Measurements from ENCODE around the gene AZU1.
"Not testable (repeated sequence)": the region's sequence is repeated elsewhere in the genome, so short reads cannot be mapped to it uniquely, and the experiment has no call there.

The AZU1 gene

GRCh38 chr19:831407-832369 is 4.1 kb downstream of the AZU1 start:
- no peak for DNase-seq (ENCODE audit: low read depth in 2 of 2)

DNA sequence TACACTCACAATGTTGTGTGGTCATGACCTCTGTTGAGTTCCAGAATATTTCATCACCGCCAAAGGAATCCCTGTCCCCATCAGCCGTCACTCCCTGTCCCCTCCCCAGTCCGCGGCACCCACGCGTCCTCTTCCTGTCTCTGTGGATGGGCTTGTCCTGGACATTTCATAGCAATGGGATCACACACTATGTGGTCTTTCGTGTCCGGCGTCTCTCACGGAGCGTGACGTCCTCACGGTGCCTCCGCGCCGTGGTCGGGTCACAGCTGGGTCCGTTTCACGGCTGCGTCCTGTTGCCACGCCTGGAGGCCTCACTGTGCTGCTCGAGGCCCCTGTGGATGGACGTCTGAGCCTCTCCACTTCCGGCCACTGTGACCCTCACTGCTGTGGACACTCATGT is 6.6 kb downstream of the AZU1 start:
- no peak for DNase-seq (ENCODE audit: low read depth in 2 of 2)

- no peak for DNase-seq (ENCODE audit: low read depth in 2 of 2)
Observed at GRCh38 chr19:835210-835810, 7.7 kb downstream of the AZU1 start.

GRCh38 chr19:840519-841206 is 13.0 kb downstream of the AZU1 start, which contains the start of gene PRTN3:
PRTN3 (plus strand) TSS chr19:840999; CDS start chr19:841009, 10 bp downstream.
- no peak for DNase-seq (ENCODE audit: low read depth in 2 of 2)

GRCh38 chr19:842802-843179 is 15.2 kb downstream of the AZU1 start:
- not testable (repeated sequence) for DNase-seq (ENCODE audit: low read depth in 2 of 2)

DNA sequence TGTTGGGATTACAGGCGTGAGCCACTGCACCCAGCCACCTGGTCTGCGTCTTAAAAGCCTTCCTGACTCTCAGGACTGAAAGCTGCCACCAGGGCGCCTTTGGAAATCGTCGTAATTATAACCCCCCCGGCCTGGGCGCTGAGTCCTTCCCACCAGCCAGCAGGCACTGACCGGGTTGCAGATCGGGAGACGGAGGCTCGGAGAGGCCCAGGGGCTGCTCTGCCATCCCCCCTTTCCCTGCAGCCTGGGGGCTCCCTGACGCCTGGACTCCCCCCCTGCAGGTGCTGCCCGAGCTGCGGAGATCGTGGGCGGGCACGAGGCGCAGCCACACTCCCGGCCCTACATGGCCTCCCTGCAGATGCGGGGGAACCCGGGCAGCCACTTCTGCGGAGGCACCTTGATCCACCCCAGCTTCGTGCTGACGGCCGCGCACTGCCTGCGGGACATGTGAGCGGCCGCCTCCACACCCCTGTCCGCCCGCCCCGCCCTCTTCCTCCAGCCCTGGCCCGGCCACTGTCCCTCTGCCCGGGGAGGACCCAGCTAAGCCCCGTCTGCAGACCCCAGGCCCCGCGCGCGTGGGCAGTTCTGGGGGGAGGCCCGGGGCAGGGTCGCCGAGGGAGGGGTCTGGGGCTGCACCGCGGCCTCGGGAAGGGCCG is 15.7 kb downstream of the AZU1 start:
- DNase-seq (ENCODE audit: low read depth in 2 of 2), result no peak

DNA sequence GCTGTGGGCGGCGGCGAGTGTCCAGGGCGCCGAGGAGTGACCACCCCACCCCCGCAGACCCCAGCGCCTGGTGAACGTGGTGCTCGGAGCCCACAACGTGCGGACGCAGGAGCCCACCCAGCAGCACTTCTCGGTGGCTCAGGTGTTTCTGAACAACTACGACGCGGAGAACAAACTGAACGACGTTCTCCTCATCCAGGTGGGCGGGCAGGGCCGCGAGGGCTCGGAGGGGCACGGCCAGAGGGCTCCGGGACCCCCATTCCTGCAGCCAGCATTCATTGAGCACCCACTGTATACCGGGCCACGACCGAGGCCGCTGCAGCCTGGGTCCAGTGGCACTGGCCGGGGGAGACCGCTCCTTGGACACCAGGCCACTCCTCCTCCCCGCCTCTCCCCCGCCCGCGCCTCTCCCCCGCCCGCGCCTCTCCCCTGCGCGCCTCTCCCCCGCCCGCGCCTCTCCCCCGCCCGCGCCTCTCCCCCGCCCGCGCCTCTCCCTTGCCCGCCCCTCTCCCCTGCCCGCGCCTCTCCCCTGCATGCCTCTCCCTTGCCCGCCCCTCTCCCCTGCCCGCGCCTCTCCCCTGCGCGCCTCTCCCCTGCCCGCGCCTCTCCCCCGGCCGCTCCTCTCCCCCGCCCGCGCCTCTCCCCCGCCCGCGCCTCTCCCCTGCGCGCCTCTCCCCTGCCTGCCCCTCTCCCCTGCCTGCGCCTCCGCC is 16.4 kb downstream of the AZU1 start:
- no peak for DNase-seq (ENCODE audit: low read depth in 2 of 2)

DNA sequence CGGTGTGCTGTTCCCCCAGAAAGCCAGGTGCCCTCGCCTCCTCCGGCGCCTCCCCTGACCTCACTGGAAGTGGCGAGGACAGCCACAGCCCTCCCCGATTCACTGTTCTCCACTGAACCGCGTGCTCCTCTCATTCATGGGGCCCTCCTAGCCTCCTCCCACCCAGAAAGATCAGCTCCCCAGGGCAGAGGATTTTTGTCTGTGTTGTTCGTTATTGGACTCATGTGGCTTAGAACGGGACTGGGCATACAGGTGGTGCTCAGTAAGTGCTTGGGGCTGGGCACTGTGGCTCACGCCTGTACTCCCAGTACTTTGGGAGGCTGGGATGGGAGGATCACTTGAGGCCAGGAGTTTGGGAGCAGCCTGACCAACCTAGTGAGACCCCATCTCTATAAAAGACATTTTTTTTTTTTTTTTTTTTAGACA is 16.9 kb downstream of the AZU1 start:
- no peak for DNase-seq (ENCODE audit: low read depth in 2 of 2)

DNA sequence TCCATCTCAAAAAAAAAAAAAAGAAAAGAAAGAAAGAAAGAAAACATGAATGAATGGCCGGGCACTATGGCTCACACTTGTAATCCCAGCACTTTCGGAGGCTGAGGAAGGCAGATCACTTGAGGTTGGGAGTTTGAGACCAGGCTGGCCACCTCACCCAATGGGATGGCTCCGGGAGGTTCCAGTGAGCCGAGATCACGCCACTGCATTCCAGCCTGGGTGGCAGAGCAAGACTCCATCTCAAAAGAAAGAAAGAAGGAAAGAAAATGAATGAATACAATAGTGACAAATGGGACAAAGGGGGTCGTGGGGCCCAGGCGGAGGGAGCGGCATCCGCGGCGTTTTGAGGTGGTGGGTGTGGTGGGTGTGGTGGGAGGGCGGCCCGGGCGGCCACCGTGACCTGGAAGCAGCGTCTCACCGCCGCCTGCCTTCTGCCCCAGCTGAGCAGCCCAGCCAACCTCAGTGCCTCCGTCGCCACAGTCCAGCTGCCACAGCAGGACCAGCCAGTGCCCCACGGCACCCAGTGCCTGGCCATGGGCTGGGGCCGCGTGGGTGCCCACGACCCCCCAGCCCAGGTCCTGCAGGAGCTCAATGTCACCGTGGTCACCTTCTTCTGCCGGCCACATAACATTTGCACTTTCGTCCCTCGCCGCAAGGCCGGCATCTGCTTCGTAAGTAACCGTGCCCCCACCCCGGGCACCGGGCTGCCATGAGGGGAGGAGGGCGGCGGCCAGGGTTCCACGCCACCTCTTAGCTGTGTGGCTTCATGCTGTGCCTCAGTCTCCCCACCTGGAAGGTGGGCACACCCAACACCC is 18.3 kb downstream of the AZU1 start:
- DNase-seq (ENCODE audit: low read depth in 2 of 2), result no peak

DNA sequence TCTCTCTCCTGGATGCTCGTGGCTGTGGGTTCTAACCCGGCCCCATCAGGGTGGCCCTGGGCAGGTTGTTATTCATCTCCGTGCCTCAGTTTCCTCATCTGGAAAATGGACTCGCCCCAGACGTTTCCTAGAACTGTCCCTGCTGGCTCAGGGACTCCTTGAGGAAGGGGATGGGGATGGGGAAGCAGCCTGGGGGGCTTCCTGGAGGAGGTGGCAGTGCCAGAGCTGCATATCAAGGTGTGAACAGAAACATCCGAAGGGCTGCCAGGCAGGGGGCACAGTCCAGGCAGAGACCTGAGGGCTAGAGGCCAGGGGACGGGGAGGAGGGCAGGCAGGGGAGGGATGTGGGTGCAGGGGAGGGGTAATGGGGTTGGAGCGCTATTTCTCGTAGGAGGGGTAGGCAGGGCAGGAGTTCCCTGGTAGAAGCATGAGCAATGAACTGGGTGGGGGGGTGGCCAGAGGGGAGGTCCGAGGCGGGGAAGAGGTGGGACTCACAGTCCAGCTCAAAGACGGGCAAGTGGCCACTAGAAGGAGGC is 20.8 kb downstream of the AZU1 start:
- no peak for DNase-seq (ENCODE audit: low read depth in 2 of 2)

DNA sequence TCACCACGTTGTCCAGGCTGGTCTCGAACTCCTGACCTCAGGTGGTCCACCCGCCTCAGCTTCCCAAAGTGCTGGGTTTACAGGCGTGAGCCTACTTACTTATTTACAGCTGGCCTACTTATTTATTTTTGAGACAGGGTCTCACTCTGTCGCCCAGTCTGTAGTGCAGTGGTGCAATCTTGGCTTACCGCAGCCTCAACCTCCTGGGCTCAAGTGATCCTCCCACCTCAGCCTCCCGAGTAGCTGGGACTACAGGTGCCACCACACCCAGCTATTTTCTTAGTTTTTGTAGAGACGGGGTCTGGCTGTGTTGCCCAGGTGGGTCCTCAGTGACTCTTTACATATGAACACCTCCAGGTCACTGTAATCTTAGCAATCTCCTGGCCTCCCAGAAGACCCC is 21.6 kb downstream of the AZU1 start:
- not testable (repeated sequence) for DNase-seq (ENCODE audit: low read depth in 2 of 2)

DNA sequence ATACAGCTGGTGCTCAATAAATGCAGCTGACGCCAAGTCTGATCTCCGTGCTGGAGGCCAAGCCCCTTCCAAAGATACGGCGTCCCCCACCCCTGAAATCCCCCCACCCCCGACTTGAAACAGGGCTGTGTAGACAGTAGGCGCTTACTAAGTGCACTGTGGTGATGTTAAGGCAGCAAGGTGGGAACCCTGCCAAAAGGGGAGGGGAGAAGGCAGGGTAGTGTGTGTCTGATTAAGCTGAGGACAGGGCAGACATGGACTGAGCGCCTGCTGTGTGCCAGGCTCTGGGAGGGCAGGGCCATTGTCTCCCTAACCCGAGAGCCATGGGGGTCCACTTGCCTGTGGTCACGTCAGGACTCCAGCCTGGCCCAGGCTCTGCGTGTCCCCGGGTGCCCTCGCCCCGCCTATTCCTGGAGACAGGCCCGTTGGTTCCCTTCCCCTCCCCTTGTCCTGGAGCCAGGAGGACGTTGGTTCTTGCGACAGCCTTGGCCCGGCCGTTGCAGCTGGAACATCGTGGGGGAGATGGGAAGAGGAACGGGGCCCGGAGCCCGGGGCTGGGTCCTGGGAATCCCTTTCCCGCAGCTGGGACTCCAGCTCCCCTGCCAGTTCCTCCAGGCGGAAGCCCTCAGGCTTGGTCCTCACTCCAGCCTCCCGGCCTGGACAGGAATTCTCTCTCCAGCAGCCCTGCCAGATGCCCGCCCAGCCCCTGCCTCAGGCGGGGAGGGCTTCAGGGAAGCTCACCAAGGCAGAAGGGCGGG is 22.8 kb downstream of the AZU1 start:
- no peak for DNase-seq (ENCODE audit: low read depth in 2 of 2)

DNA sequence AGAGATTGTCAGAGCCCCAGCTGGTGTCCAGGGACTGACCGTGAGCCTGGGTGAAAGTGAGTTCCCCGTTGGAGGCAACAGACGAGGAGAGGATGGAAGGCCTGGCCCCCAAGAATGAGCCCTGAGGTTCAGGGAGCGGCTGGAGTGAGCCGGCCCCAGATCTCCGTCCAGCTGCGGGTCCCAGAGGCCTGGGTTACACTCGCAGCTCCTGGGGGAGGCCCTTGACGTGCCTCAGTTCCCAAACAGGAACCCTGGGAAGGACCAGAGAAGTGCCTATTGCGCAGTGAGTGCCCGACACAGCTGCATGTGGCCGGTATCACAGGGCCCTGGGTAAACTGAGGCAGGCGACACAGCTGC is 23.3 kb downstream of the AZU1 start:
- no peak for DNase-seq (ENCODE audit: low read depth in 2 of 2)

GRCh38 chr19:852136-853013 is 24.7 kb downstream of the AZU1 start, which contains the start of gene ELANE:
ELANE (plus strand) TSS chr19:852303; CDS start chr19:852329, 26 bp downstream.
- no peak for DNase-seq (ENCODE audit: low read depth in 2 of 2)

- DNase-seq (ENCODE audit: low read depth in 2 of 2), result no peak
Observed at GRCh38 chr19:853014-853585, 25.5 kb downstream of the AZU1 start.

GRCh38 chr19:853614-854220 is 26.1 kb downstream of the AZU1 start:
- not testable (repeated sequence) for DNase-seq (ENCODE audit: low read depth in 2 of 2)

DNA sequence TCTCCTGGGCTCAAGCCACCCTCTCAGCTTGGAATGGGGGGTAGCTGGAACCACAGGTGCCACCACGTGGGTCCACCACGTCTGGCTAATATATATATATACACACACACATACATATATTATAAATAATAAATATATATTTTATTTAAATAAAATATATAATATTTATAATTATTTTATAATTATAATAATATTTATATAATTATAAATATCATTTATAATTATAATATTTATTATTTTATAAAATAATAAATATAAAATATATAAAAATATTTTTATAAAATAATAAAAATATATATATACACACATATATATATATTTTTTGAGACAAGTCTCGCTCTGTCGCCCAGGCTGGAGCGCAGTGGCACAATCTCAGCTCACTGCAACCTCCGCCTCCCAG is 26.9 kb downstream of the AZU1 start:
- DNase-seq (ENCODE audit: low read depth in 2 of 2), result no peak

- no peak for DNase-seq (ENCODE audit: low read depth in 2 of 2)
Observed at GRCh38 chr19:855142-855541, 27.5 kb downstream of the AZU1 start.
